GM23338 (cell line): ENCODE results near the gene ZNF488. TPM values are rescaled to one million over a fixed set of nuclear protein-coding genes. Genes with fewer than 3 reads are reported as not detected.

Source experiments
- ATAC-seq: fragments of 200-7000 bp; cut with Tn5 transposase; 3 replicates; pipeline ENCODE4 v1.9.1; 2020
- DNase-seq: peaks from one replicate; pipeline ENCODE4 v3.0.0-alpha.2; 2015; ENCODE audit warnings: low spot score
- H2AFZ ChIP-seq: fragments of 200-600 bp; sonication (generic); 2 replicates; pipeline ENCODE4 v1.8.0; 2016; ENCODE audit warnings: antibody characterized with exemption, mild to moderate bottlenecking, moderate library complexity
- H3F3A ChIP-seq: fragments of 200-600 bp; sonication (generic); replicated peaks from 2 replicates; pipeline ENCODE4 v1.8.0; 2017; ENCODE audit warnings: antibody characterized with exemption, mixed run types, low read depth
- H3K27ac ChIP-seq: fragments of 200-600 bp; sonication (generic); 2 replicates; pipeline ENCODE4 v1.6.1; 2016; ENCODE audit warnings: low read depth
- H3K27me3 ChIP-seq: fragments of 200-600 bp; sonication (generic); 2 replicates; pipeline ENCODE4 v1.8.0; 2016; ENCODE audit warnings: mild to moderate bottlenecking, mixed run types, moderate library complexity; ENCODE audit not compliant: insufficient read depth
- H3K36me3 ChIP-seq: fragments of 200-600 bp; sonication (generic); 2 replicates; pipeline ENCODE4 v1.8.0; 2016; ENCODE audit warnings: mild to moderate bottlenecking; ENCODE audit not compliant: insufficient read depth
- H3K4me1 ChIP-seq: fragments of 200-600 bp; sonication (generic); 2 replicates; pipeline ENCODE4 v1.8.0; 2016; ENCODE audit warnings: mild to moderate bottlenecking, moderate library complexity; ENCODE audit not compliant: insufficient read depth
- H3K4me2 ChIP-seq: fragments of 200-600 bp; sonication (generic); 2 replicates; pipeline ENCODE4 v1.7.1; 2017; ENCODE audit warnings: mixed run types
- H3K4me3 ChIP-seq: fragments of 200-600 bp; sonication (generic); 2 replicates; pipeline ENCODE4 v1.6.1; 2016; ENCODE audit warnings: mixed run types
- H3K79me2 ChIP-seq: fragments of 200-600 bp; sonication (generic); replicated peaks from 2 replicates; pipeline ENCODE4 v1.8.0; 2017; ENCODE audit warnings: mild to moderate bottlenecking; ENCODE audit not compliant: insufficient read depth
- H3K9me2 ChIP-seq: fragments of 200-600 bp; sonication (generic); 2 replicates; pipeline ENCODE4 v1.8.0; 2017; ENCODE audit not compliant: insufficient read depth
- H4K20me1 ChIP-seq: fragments of 200-600 bp; sonication (generic); replicated peaks from 2 replicates; pipeline ENCODE4 v1.8.0; 2017; ENCODE audit warnings: mild to moderate bottlenecking; ENCODE audit not compliant: insufficient read depth
- H3K27ac Mint-ChIP-seq: 2 replicates; pipeline ENCODE4 v1.8.0; 2020; ENCODE audit warnings: inconsistent platforms, mild to moderate bottlenecking, moderate library complexity, mixed read lengths
- H3K27me3 Mint-ChIP-seq: 3 replicates; pipeline ENCODE4 v1.8.0; 2022; ENCODE audit warnings: low read depth, mild to moderate bottlenecking, moderate library complexity, mixed read lengths, inconsistent platforms; ENCODE audit not compliant: insufficient read depth, poor library complexity
- H3K36me3 Mint-ChIP-seq: 3 replicates; pipeline ENCODE4 v1.8.0; 2021; ENCODE audit warnings: low read depth, mild to moderate bottlenecking, inconsistent platforms, moderate library complexity, mixed read lengths
- H3K4me1 Mint-ChIP-seq: 3 replicates; pipeline ENCODE4 v1.8.0; 2020; ENCODE audit warnings: mild to moderate bottlenecking, inconsistent platforms, mixed read lengths
- H3K4me3 Mint-ChIP-seq: 3 replicates; pipeline ENCODE4 v1.8.0; 2021; ENCODE audit warnings: moderate library complexity, mild to moderate bottlenecking, inconsistent platforms, mixed read lengths
- H3K9me3 Mint-ChIP-seq: 3 replicates; pipeline ENCODE4 v1.8.0; 2020; ENCODE audit warnings: moderate library complexity, mild to moderate bottlenecking, inconsistent platforms, mixed read lengths
- CREB1 ChIP-seq: fragments of 250-450 bp; sonication (Bioruptor Pico); IDR thresholded peaks from 2 replicates; pipeline ENCODE4 v1.5.0; 2020; ENCODE audit warnings: low read depth, mild to moderate bottlenecking, moderate library complexity
- ETS1 ChIP-seq: IDR thresholded peaks from 2 replicates; pipeline ENCODE4 v1.6.1; 2016; ENCODE audit warnings: antibody characterized with exemption
- EZH2phosphoT487 ChIP-seq: fragments of 200-600 bp; sonication (generic); IDR thresholded peaks from one replicate; pipeline ENCODE4 v1.8.1; 2018; ENCODE audit warnings: antibody characterized with exemption; ENCODE audit not compliant: unreplicated experiment
- POLR2AphosphoS5 ChIP-seq: IDR thresholded peaks from 2 replicates; pipeline ENCODE4 v1.6.1; 2016; ENCODE audit warnings: antibody characterized with exemption, low read depth
- STAT1 ChIP-seq: IDR thresholded peaks from one replicate; pipeline ENCODE4 v1.6.1; 2016; ENCODE audit warnings: antibody characterized with exemption; ENCODE audit not compliant: unreplicated experiment
- ZNF331 ChIP-seq: fragments of 250-450 bp; sonication (Bioruptor Pico); IDR thresholded peaks from 2 replicates; pipeline ENCODE4 v1.5.0; 2020; ENCODE audit warnings: low read depth, mild to moderate bottlenecking, moderate library complexity
- ZNF462 ChIP-seq: fragments of 250-450 bp; sonication (Bioruptor Pico); IDR thresholded peaks from 2 replicates; pipeline ENCODE4 v1.5.0; 2020; ENCODE audit warnings: mild to moderate bottlenecking, moderate library complexity
- polyA plus RNA-seq: library from polyadenylated mRNA; unstranded; fragments of >200 nt; fragmentation: Nextera tagmentation; extraction: Ambion mirVana; gene quantifications from 2 replicates; pipeline ENCODE4 v1.2.1, GENCODE V29; 2016
- total RNA-seq: library from RNA; depleted of rRNA; stranded (reverse); fragments of >200 nt; shearing (Covaris generic); gene quantifications from 2 replicates; pipeline ENCODE4 v1.2.3, GENCODE V29; 2014

The ZNF488 gene
- total and polyA plus RNA-seq, 2 experiments from 2014 or later = 2.5 to 5.2 TPM

GRCh38 chr10:47368431-47369180 is 15.5 kb downstream of the ZNF488 start:
- no peaks in the 10 kb centered on the region for H3K36me3 Mint-ChIP-seq
- DNase-seq = no peak

More at GRCh38 chr10:47368431-47369180, 15.5 kb downstream of the ZNF488 start:
- Histone ChIP-seq H3K27ac (no peak overlapping the region), H3K36me3 (no peaks in the 10 kb centered on the region), H3F3A (no peaks in the 10 kb centered on the region), H3K4me1 (peaks cover 13% of the 10 kb centered on the region), H2AFZ (no peak overlapping the region), H3K9me2 (no peaks in the 10 kb centered on the region), H3K4me3 (no peak overlapping the region), H3K79me2 (no peaks in the 10 kb centered on the region), H3K27me3 (no peaks in the 10 kb centered on the region), H4K20me1 (no peaks in the 10 kb centered on the region), H3K4me2 (no peak overlapping the region)
- Mint-ChIP-seq H3K4me1 (peaks cover 37% of the 10 kb centered on the region), H3K27ac (no peak overlapping the region), H3K27me3 (peaks cover 6% of the 10 kb centered on the region), H3K4me3 (no peak overlapping the region), H3K9me3 (no peaks in the 10 kb centered on the region)
- ATAC-seq = no peak
- TF ChIP-seq EZH2phosphoT487 (no peak), ZNF331 (CRISPR knock-in tag) (no peak), CREB1 (CRISPR knock-in tag) (no peak), ZNF462 (CRISPR knock-in tag) (no peak), ETS1 (no peak), POLR2AphosphoS5 (no peak), STAT1 (no peak)
